Natural killer cell treated with Interleukin-12 subunit alpha and Interleukin-12 subunit beta and Interleukin-15 and Interleukin-18, amount 100 ng/mL, for 72 hours (primary cell): ENCODE results near the gene ARHGEF16. TPM values are rescaled to one million over a fixed set of nuclear protein-coding genes. Genes with fewer than 3 reads are reported as not detected.

Experiments used
- ATAC-seq, 2 donors: fragments of 150-1000 bp; cut with Tn5 transposase in 1 of 2; sonication (Bioruptor Pico), chemical (Tn5 transposase) in 1 of 2; 2 replicates each; pipeline ENCODE4 v1.10.0; 2021
- DNase-seq: peaks from one replicate; pipeline ENCODE4 v3.0.0; 2022; ENCODE audit warnings: low spot score
- H3K27ac Mint-ChIP-seq, 2 donors: 1 replicate in 1 of 2; 2 replicates in 1 of 2; pipeline ENCODE4 v1.8.0; 2022; ENCODE audit warnings: mixed read lengths in 2 of 2, mild to moderate bottlenecking in 1 of 2, moderate library complexity in 1 of 2
- H3K27me3 Mint-ChIP-seq, 2 donors: 1 replicate in 1 of 2; 2 replicates in 1 of 2; pipeline ENCODE4 v1.8.0; 2022; ENCODE audit warnings: mixed read lengths in 2 of 2
- H3K36me3 Mint-ChIP-seq: one replicate; pipeline ENCODE4 v1.8.0; 2022; ENCODE audit warnings: mixed read lengths
- H3K4me1 Mint-ChIP-seq, 2 donors: 1 replicate in 1 of 2; 2 replicates in 1 of 2; pipeline ENCODE4 v1.8.0; 2022; ENCODE audit warnings: low read depth in 2 of 2, mixed read lengths in 2 of 2, mild to moderate bottlenecking in 1 of 2
- H3K4me3 Mint-ChIP-seq: one replicate; pipeline ENCODE4 v1.8.0; 2022; ENCODE audit warnings: mixed read lengths
- H3K9me3 Mint-ChIP-seq: 2 replicates; pipeline ENCODE4 v1.8.0; 2022; ENCODE audit warnings: mixed read lengths
- total RNA-seq, 2 donors: library from RNA; stranded (reverse); gene quantifications; one replicate each; pipeline ENCODE4 v1.2.3, GENCODE V29; 2022

Gene ARHGEF16
- not detected for total RNA-seq

- DNase-seq (no peak), ATAC-seq (peak in 1 of 2 donors; percentile 22)
- Mint-ChIP-seq H3K36me3 (no peaks in the 10 kb centered on the region), H3K9me3 (no peaks in the 10 kb centered on the region), H3K27ac (no peak within 1 kb of the TSS), H3K4me3 (peak within 1 kb of the TSS; percentile 56), H3K4me1 (peaks cover 0 to 2% of the 10 kb centered on the region in 2 donors), H3K27me3 (peaks cover 7 to 15% of the 10 kb centered on the region in 2 donors)
Observed at GRCh38 chr1:3453891-3454810, at the start of gene ARHGEF16. Gene ARHGEF16 (plus strand): TSS chr1:3454665. CDS start chr1:3463085, 8,420 bp downstream.

GRCh38 chr1:3404801-3405200, 49.7 kb upstream of the ARHGEF16 start:
- Mint-ChIP-seq H3K4me1 (peaks cover 0 to 4% of the 10 kb centered on the region in 2 donors), H3K27ac (no peak overlapping the region), H3K9me3 (no peaks in the 10 kb centered on the region), H3K36me3 (no peaks in the 10 kb centered on the region), H3K4me3 (no peak overlapping the region), H3K27me3 (no peaks in the 10 kb centered on the region)
- DNase-seq (no peak), ATAC-seq (no peak)

DNA sequence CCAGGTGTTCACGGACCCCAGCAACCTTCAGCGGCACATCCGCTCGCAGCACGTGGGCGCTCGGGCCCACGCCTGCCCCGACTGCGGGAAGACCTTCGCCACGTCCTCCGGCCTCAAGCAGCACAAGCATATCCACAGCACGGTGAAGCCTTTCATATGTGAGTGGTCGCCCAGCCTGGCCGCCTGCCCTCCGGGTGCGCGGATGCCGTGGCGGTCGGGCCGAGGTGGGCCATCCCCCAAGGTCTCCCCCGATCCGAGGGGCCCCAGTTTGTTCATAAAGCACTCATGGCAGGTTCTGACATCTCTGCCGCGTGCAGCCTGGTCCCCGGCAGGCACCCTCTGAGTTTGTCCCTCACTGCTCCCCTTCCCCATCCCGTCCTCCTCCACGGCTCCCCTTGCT, 49.0 kb upstream of the ARHGEF16 start:
- no peak overlapping the region for H3K4me3 Mint-ChIP-seq
- no peak overlapping the region for H3K27ac Mint-ChIP-seq
- no peaks in the 10 kb centered on the region for H3K9me3 Mint-ChIP-seq
- no peak for DNase-seq
- peaks cover 0 to 4% of the 10 kb centered on the region in 2 donors for H3K4me1 Mint-ChIP-seq
- no peaks in the 10 kb centered on the region for H3K27me3 Mint-ChIP-seq
- no peaks in the 10 kb centered on the region for H3K36me3 Mint-ChIP-seq
- ATAC-seq = no peak

GRCh38 chr1:3405974-3406867, 48.2 kb upstream of the ARHGEF16 start:
- Mint-ChIP-seq H3K9me3 (no peaks in the 10 kb centered on the region), H3K4me1 (peaks cover 0 to 4% of the 10 kb centered on the region in 2 donors), H3K36me3 (no peaks in the 10 kb centered on the region), H3K27me3 (no peaks in the 10 kb centered on the region), H3K27ac (no peak overlapping the region), H3K4me3 (no peak overlapping the region)
- DNase-seq = no peak
- ATAC-seq = no peak

DNA sequence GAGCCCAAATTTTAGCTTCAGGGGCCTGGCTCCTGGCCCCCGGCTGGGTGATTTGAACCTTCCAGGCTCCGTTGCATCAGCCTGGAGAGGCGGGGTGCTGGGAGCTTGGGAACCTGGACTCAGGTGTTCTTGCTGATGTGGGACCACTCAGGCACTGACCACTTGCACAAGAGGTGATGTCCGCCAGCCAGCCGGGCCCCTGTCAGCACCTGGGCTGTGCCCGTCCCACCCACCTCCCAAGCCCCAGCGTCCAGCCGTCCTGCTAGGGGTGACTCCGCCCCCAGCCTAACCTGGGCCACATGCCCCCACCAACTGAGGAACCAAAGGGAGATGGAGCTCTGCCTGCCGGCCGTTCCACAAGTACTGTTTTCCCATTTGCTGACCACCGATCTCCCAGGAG, 47.4 kb upstream of the ARHGEF16 start:
- Mint-ChIP-seq H3K27ac (no peak overlapping the region), H3K9me3 (no peaks in the 10 kb centered on the region), H3K36me3 (no peaks in the 10 kb centered on the region), H3K27me3 (no peaks in the 10 kb centered on the region), H3K4me3 (no peak overlapping the region), H3K4me1 (peaks cover 0 to 4% of the 10 kb centered on the region in 2 donors)
- DNase-seq (no peak), ATAC-seq (no peak)

DNA sequence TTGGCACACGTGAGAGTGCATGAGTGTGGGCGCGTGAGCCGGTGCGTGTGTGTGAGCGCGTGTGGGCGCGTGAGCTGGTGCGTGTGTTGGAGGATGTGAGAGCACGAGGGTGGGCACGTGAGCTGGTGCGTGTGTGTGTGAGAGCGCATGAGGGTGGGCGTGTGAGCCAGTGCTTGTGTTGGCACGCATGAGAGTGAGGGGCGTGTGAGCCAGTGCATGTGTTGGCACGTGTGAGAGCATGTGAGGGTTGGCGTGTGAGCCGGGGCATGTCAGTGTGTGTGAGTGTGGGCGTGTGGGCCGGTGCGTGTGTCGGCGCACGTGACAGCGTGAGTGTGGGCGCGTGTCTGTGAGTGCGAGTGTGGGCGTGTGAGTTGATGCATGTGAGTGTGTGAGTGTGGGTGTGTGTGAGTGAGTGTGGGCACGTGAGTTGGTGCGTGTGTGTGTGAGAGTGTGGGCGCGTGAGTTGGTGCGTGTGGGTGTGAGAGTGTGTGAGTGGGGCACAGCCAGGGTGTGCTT, 45.7 kb upstream of the ARHGEF16 start:
- no peak for ATAC-seq
- Mint-ChIP-seq H3K4me1 (peaks cover 0 to 4% of the 10 kb centered on the region in 2 donors), H3K4me3 (no peak overlapping the region), H3K36me3 (no peaks in the 10 kb centered on the region), H3K27ac (no peak overlapping the region), H3K27me3 (no peaks in the 10 kb centered on the region), H3K9me3 (no peaks in the 10 kb centered on the region)
- no peak for DNase-seq

- Mint-ChIP-seq H3K27ac (no peak overlapping the region), H3K4me1 (peaks cover 0 to 4% of the 10 kb centered on the region in 2 donors), H3K4me3 (no peak overlapping the region), H3K9me3 (no peaks in the 10 kb centered on the region), H3K27me3 (no peaks in the 10 kb centered on the region), H3K36me3 (no peaks in the 10 kb centered on the region)
- ATAC-seq (no peak), DNase-seq (no peak)
Observed at GRCh38 chr1:3409366-3410141, 44.9 kb upstream of the ARHGEF16 start.

DNA sequence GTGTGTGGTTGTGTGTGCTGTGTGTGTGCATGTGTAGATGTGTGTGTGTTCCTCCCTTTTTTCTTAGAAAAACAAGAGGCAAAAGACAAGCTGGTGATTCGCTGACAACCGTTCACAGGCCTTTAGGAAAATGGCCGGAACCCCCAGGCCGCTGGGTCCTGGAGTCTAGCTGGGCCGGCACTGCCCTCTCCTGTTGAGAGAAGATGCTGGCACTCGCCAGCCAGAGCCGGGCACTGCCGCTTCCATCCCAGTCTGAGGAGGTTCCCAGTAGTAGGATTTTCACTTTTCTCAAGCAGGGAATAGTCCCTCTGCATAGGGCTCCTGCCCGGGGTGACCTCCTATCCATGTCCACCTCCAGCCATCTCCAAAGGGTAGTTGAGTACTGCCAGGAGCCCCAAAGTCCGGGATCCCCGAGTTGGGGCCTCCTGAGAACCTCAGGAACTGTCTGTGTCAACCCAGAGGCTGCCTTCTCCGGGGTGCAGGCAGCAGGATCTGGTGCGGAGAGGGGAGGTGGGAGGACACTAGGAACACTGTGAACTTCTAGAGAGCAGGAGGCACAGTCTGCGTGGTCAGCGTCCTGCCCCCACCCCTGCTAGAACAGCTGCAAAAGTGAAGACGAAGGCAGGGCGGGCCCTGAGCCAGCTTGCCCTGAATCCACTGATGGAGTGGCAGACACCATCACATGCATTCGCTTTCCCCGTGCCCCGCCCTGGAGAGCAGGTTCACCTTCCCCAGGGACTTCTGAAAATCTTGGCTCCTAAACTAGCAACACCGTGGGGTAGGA, 44.1 kb upstream of the ARHGEF16 start:
- Mint-ChIP-seq H3K36me3 (no peaks in the 10 kb centered on the region), H3K4me1 (peaks cover 0 to 4% of the 10 kb centered on the region in 2 donors), H3K27me3 (no peaks in the 10 kb centered on the region), H3K4me3 (no peak overlapping the region), H3K27ac (no peak overlapping the region), H3K9me3 (no peaks in the 10 kb centered on the region)
- DNase-seq = no peak
- no peak for ATAC-seq

DNA sequence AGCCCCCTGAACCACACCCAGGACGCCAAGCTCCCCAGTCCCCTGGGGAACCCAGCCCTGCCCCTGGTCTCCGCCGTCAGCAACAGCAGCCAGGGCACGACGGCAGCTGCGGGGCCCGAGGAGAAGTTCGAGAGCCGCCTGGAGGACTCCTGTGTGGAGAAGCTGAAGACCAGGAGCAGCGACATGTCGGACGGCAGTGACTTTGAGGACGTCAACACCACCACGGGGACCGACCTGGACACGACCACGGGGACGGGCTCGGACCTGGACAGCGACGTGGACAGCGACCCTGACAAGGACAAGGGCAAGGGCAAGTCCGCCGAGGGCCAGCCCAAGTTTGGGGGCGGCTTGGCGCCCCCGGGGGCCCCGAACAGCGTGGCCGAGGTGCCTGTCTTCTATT, 42.7 kb upstream of the ARHGEF16 start:
- Mint-ChIP-seq H3K36me3 (no peaks in the 10 kb centered on the region), H3K4me1 (no peaks in the 10 kb centered on the region), H3K27ac (no peak overlapping the region), H3K27me3 (no peaks in the 10 kb centered on the region), H3K4me3 (no peak overlapping the region), H3K9me3 (no peaks in the 10 kb centered on the region)
- DNase-seq (no peak), ATAC-seq (no peak)

DNA sequence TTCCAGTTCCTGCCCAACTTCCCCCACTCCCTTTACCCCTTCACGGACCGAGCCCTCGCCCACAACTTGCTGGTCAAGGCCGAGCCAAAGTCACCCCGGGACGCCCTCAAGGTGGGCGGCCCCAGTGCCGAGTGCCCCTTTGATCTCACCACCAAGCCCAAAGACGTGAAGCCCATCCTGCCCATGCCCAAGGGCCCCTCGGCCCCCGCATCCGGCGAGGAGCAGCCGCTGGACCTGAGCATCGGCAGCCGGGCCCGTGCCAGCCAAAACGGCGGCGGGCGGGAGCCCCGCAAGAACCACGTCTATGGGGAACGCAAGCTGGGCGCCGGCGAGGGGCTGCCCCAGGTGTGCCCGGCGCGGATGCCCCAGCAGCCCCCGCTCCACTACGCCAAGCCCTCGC, 42.1 kb upstream of the ARHGEF16 start:
- no peak overlapping the region for H3K4me3 Mint-ChIP-seq
- H3K27me3 Mint-ChIP-seq = no peaks in the 10 kb centered on the region
- ATAC-seq (no peak), DNase-seq (no peak)
- H3K4me1 Mint-ChIP-seq = no peaks in the 10 kb centered on the region
- no peaks in the 10 kb centered on the region for H3K9me3 Mint-ChIP-seq
- H3K27ac Mint-ChIP-seq = no peak overlapping the region
- H3K36me3 Mint-ChIP-seq = no peaks in the 10 kb centered on the region

DNA sequence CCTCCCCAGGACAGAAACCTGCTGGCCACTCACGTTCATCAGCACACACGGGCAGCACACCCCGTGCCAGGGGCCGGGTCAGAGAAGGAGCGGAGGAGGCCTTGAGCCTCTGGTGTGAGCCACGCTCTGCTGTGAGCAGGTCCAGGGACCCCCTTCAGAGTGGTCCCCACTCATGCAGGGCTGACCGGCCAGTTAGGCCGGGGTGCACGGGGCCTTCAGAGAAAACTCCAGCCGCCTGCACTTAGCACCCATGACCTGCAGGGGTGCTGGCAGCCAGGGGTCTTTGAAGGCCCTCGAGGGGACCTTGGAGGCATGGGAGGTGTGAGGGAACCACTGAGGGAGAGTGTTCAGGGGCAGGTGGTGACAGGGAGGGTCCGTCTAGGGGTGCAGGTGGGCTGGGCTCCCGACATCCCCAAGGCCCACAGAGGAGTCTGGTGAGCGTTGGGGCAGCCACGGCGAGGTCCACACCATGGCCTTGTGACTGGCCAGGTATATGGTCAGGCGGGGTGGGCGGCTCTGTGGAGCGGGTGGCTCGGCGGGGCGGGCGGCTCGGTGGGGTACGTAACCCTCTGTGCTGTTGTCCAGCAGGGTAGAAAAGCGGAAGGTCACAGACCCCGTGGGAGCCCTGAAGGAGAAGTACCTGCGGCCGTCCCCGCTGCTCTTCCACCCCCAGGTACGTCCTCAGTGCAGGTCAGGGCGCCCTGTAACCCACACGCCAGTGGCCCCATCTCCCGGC, 40.3 kb upstream of the ARHGEF16 start:
- H3K4me3 Mint-ChIP-seq = no peak overlapping the region

More for the DNA sequence above, 40.3 kb upstream of the ARHGEF16 start:
- no peak for ATAC-seq
- no peaks in the 10 kb centered on the region for H3K27me3 Mint-ChIP-seq
- DNase-seq = no peak
- no peak overlapping the region for H3K27ac Mint-ChIP-seq
- no peaks in the 10 kb centered on the region for H3K36me3 Mint-ChIP-seq
- no peaks in the 10 kb centered on the region for H3K9me3 Mint-ChIP-seq
- H3K4me1 Mint-ChIP-seq = no peaks in the 10 kb centered on the region
